ENCODE results near the gene GOLGA7B.

DNA sequence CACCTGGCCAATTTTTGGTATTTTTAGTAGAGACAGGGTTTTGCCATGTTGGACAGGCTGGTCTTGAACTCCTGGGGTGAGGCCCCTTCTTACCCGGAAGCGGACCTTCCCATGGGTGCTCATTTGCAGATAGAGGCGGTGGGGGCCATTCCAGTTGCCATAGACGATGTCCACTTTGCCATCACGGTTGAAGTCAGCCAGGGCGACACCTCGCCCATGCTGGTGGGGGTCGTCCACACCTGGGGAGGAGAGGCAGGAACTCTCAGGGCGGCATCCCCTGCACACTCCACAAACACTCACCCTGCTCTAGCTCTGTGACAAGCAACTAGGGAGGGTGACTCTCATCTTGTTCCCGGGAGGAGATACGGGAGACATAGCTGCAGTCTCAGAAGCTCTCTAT, 54.9 kb downstream of the GOLGA7B start:
- TF ChIP-seq, protein P1, sequence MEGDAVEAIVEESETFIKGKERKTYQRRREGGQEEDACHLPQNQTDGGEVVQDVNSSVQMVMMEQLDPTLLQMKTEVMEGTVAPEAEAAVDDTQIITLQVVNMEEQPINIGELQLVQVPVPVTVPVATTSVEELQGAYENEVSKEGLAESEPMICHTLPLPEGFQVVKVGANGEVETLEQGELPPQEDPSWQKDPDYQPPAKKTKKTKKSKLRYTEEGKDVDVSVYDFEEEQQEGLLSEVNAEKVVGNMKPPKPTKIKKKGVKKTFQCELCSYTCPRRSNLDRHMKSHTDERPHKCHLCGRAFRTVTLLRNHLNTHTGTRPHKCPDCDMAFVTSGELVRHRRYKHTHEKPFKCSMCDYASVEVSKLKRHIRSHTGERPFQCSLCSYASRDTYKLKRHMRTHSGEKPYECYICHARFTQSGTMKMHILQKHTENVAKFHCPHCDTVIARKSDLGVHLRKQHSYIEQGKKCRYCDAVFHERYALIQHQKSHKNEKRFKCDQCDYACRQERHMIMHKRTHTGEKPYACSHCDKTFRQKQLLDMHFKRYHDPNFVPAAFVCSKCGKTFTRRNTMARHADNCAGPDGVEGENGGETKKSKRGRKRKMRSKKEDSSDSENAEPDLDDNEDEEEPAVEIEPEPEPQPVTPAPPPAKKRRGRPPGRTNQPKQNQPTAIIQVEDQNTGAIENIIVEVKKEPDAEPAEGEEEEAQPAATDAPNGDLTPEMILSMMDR (conservative IDR thresholded peaks at IDR 0.05) = no peak
- no peak for TF ChIP-seq EZH2 (IDR thresholded peaks at IDR 0.05; ENCODE audit: low read depth)
